HG03520 (cell line): ENCODE results near the gene RGS6.

Source experiments
- ATAC-seq: cut with Tn5 transposase; IDR thresholded peaks from one replicate; pipeline ENCODE4 v1.9.1; 2021; ENCODE audit warnings: mild to moderate bottlenecking, moderate library complexity; ENCODE audit not compliant: unreplicated experiment

Gene RGS6

DNA sequence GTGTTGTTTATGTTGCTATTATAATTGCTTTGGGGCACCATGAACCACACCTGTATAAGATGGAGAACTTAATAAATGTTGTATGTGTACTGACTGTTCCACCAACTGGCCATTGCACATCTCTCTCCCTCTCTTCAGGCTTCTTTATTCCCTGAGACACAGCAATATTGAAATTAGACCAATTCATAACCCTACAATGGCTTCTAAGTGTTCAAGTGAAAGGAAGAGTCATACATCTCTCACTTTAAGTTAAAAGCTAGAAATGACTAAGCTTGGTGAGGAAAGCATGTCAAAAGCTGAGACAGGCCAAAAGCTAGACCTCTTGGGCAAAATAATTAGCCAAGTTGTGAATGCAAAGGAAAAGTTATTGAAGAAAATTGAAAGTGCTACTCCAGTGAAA is 373.3 kb downstream of the RGS6 start:
- ATAC-seq = no peak

GRCh38 chr14:72308967-72309485 is 376.8 kb downstream of the RGS6 start:
- no peak for ATAC-seq

GRCh38 chr14:72311116-72311515 is 378.9 kb downstream of the RGS6 start:
- no peak for ATAC-seq

DNA sequence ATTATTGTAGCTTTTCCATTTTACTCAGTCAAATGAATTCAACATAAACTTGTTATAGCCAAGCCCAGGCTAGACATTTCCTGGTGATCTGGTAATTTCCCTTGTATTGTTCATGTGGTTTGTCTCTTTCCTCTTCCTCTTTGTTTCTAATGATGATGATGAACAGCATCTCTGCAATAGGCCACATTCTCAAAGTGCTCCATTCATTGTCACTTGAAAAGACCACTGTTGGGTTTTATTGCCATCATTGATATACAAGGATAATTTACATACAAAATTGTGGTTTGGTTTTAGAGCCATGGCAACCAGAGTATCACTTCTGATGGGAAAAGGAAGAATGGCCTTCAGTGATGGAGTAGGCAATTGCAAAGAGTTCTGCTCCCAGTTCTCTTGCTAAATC is 379.3 kb downstream of the RGS6 start:
- ATAC-seq = no peak

DNA sequence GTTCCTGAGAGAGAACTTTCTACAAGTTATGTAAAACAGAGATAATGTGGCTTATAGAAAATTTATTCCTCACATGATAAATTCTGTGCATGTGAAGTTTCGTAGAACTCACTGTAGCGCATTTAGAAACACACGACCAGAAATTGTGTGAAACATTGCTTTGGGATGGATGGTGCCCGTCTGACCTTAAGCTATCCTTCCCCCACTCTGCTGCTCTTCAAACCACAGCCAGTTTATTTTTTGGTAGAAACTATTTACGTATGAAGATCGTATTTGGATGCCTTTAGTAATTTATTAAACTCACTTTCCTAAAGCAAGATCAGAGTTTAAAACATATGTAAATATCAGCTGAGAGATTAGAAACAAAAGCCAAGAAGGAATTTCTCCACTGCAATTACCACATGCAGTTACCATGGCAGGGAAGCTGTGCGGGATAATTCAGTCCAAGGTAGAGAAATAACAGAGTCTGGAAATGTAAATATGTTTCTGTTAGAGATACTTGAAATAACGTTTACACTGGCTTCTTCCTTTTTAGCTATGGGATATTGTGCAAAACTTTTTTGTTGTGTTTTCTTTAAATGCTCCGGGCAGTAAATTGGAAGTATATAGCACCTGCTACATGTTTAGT is 382.7 kb downstream of the RGS6 start:
- no peak for ATAC-seq

DNA sequence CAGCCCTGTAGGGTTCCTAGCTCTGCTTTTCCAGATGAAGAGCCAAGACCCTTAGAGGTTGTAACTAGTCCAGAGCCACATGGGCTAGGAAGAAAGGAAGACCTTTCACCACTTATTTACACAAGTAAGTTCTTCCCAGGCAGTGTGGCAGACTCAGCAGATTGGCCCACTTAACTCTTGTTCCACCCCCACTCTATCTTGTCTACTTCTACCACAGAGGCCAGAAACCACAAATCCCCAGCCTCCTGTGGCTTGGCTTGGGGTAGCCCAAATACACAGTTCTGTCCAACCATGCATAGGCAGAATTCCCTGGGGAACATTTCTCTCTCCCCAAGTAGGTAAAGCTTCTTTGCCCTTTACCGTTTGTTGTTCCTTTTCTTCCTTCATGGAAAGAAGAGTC is 383.5 kb downstream of the RGS6 start:
- ATAC-seq = no peak

DNA sequence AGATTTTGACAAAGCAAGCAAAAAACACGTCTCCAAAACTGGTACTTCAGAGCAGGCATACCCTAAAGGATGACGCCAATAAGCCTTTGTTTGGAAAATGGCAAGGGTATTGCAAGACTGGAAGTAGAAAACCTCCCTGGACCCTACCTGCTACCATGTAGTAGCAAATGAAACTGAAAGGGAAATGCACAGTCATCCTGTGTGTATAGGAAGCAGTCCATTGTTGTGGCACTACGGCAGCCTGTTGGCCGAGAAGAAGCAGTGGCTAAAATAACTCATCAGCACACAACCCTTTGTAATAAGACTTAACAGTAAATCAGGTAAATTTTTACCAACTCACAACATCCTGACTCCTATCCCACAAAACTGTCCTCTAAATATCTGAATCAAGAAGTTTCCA is 386.4 kb downstream of the RGS6 start:
- ATAC-seq = no peak

GRCh38 chr14:72332046-72332445 is 399.8 kb downstream of the RGS6 start:
- ATAC-seq = no peak

- no peak for ATAC-seq
These were observed 400.6 kb downstream of the RGS6 start for GRCh38 chr14:72332871-72333270.

- ATAC-seq = no peak
These were observed 401.1 kb downstream of the RGS6 start for GRCh38 chr14:72333357-72333756.

DNA sequence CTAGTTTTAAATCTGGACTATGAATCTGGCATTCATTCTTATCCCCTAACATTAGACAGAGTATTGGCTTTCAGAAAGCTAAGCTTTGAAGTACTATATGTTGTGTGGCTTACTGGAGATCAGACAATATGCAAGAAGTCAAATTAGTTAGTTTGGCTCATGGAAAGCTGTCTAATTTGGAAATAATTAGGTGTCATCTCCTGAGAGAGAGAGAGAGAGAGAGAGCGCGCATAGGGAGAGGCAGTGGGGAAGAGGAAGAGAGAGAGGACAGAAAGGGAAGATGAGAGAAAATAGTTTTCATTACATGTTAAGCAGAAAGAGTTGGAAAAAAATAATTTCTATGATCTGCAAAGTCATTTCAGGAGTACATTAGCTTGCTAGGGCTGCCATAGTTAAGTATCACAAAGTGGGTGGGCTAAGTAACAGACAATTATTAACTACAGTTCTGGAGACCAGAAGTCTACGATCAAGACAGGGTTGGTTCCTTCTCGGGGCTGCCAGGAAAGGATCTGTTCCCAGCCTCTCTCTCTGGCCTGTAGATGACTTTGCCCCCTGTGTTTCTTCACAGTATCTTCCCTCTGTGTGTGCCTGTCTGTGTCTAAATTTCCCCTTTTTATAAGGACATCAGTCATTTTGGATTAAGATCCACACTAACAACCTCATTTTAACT is 404.2 kb downstream of the RGS6 start:
- no peak for ATAC-seq

DNA sequence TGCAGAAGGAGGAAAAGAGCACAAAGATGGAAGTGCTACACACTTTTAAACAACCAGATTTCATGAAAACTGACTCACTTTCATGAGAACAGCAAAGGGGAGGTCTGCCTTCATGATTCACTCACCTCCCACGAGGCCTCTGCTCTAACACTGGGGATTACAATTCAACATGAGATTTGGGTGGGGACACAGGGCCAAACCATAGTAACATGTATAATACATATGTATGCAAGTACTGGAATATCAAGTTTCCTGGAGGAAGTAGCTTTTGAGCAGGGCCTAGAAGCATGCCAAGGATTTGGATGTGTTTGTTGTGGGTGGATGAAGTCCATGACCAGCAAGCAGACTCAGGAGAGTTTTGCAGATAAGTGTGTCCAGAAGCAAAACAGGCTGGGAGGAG is 409.0 kb downstream of the RGS6 start:
- ATAC-seq = no peak

- ATAC-seq = no peak
These were observed 409.5 kb downstream of the RGS6 start for GRCh38 chr14:72341686-72342085.

DNA sequence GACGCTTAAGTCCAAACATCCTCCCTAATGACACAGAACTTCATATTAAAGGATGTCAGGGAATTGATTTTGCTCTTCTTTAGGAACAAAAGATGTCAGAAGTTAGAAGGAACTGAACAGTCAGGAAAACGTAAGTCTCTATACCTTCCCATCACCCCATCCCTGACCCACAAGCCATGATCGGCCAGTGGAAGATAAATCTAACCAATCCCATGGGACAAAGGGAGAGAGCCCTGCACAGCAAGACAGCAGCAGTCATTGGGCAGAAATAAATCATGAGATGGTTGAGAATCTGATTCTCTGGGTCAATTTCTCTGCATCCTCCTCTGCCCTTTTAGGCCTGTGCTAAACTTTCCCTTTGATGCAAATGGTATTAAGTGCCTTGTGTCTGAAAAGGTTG is 414.9 kb downstream of the RGS6 start:
- ATAC-seq = no peak

- no peak for ATAC-seq
These were observed 418.0 kb downstream of the RGS6 start for GRCh38 chr14:72350215-72350614.

DNA sequence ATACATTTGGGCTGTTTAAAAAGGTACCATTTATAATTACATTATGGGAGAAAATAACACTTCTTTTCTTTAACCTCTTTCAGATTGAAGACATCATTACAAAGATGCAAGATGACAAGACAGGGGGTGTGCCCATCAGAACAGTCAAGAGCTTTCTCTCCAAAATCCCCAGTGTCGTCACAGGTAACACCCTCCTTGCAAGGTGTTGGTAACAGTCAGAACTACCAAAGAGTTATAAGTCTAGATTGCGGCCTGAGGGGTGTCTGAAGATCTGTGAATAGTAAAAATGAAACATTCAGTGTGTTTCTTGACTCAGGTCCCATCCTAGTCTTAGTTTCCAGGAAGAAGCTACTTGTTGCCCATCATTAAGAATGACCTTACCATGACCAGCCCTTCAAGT is 419.8 kb downstream of the RGS6 start:
- no peak for ATAC-seq

DNA sequence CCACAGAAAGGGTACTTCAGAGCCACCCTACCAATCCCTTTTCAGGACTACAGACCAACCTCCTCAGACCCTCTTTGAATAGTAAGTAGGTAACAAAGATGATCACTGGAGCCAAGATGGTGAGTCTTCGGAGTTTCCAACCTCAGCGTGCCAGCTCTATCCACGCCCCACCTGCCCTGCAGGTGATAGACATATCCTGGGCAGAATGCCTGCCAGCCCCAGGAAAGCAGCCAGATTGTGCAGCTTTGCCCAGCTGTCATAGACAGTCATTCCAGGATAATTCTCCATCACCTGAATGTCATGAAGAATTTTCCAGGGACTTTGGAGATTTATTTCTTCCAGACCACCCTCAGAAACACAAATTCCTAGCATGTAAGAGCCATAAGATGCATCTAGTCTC is 434.4 kb downstream of the RGS6 start:
- ATAC-seq = no peak

- no peak for ATAC-seq
These were observed 436.9 kb downstream of the RGS6 start for GRCh38 chr14:72369106-72369505.

- no peak for ATAC-seq
These were observed 444.8 kb downstream of the RGS6 start for GRCh38 chr14:72377016-72377415.

- no peak for ATAC-seq
These were observed 448.2 kb downstream of the RGS6 start for GRCh38 chr14:72380456-72380855.

- ATAC-seq = no peak
These were observed 451.6 kb downstream of the RGS6 start for GRCh38 chr14:72383865-72384264.

GRCh38 chr14:72387726-72388125 is 455.5 kb downstream of the RGS6 start:
- ATAC-seq = no peak

DNA sequence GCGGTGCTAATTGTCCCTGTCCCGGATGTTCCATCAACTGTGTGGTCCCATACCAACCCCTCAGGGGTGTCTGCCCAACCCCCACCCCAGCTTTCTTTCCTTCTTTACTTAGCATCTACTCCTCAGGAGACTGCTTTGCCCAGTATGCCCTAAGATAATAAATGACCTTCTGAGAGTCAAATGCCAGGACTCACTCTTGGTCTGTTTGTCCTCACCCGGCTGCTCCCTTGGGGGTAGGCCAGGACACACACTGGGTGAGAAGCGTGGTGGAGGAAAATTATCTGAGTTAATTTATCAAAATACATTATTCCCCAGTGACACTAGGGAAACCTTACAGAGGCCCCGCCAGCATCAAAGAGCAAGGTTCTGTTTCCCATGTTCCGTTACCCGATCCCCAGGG is 457.0 kb downstream of the RGS6 start:
- ATAC-seq = no peak
